Osteocyte (in vitro differentiated cells): Measurements from ENCODE around the gene KCNA2. TPM values are rescaled to one million over a fixed set of nuclear protein-coding genes. Genes with fewer than 3 reads are reported as not detected.
A peak's percentile ranks its signal among the peaks of the same experiment; 100 is the strongest.

Experiments used
- DNase-seq: peaks from one replicate; pipeline ENCODE4 v3.0.0; 2021; ENCODE audit warnings: mixed read lengths; ENCODE audit not compliant: unreplicated experiment; ENCODE audit errors: extremely low spot score
- H3K27ac Mint-ChIP-seq: one replicate; pipeline ENCODE4 v1.8.0; 2021; ENCODE audit warnings: mild to moderate bottlenecking, mixed read lengths; ENCODE audit not compliant: unreplicated experiment
- H3K27me3 Mint-ChIP-seq: one replicate; pipeline ENCODE4 v1.8.0; 2021; ENCODE audit warnings: mixed read lengths; ENCODE audit not compliant: unreplicated experiment
- H3K36me3 Mint-ChIP-seq: one replicate; pipeline ENCODE4 v1.8.0; 2021; ENCODE audit warnings: mixed read lengths; ENCODE audit not compliant: unreplicated experiment
- H3K4me1 Mint-ChIP-seq: one replicate; pipeline ENCODE4 v1.8.0; 2021; ENCODE audit warnings: mixed read lengths; ENCODE audit not compliant: unreplicated experiment
- H3K4me3 Mint-ChIP-seq: one replicate; pipeline ENCODE4 v1.8.0; 2021; ENCODE audit warnings: mild to moderate bottlenecking, moderate library complexity, mixed read lengths; ENCODE audit not compliant: unreplicated experiment
- H3K9me3 Mint-ChIP-seq: one replicate; pipeline ENCODE4 v1.8.0; 2021; ENCODE audit warnings: mixed read lengths; ENCODE audit not compliant: unreplicated experiment
- CTCF ChIP-seq: fragments of 200-600 bp; sonication (generic); IDR thresholded peaks from 2 replicates; pipeline ENCODE4 v1.5.0; 2021; ENCODE audit warnings: antibody characterized with exemption, mild to moderate bottlenecking, moderate library complexity
- total RNA-seq: library from RNA; stranded (reverse); gene quantifications from 2 replicates; pipeline ENCODE4 v1.2.1, GENCODE V29; 2021

The KCNA2 gene
- total RNA-seq, 1 donor from 2014 or later, result 0.05 TPM

- H3K36me3 Mint-ChIP-seq, result no peaks in the 10 kb centered on the region
- H3K27ac Mint-ChIP-seq, result no peak overlapping the region
Observed at GRCh38 chr1:110638058-110638457, 31.9 kb upstream of the KCNA2 start.

GRCh38 chr1:110637475-110637874 lies 31.3 kb upstream of the KCNA2 start:
- Mint-ChIP-seq H3K27me3 (no peaks in the 10 kb centered on the region), H3K4me3 (no peak overlapping the region), H3K9me3 (no peaks in the 10 kb centered on the region), H3K4me1 (no peaks in the 10 kb centered on the region), H3K36me3 (no peaks in the 10 kb centered on the region), H3K27ac (no peak overlapping the region)
- TF ChIP-seq CTCF, result no peak
- no peak for DNase-seq

More at GRCh38 chr1:110638058-110638457, 31.9 kb upstream of the KCNA2 start:
- no peak for TF ChIP-seq CTCF
- H3K4me3 Mint-ChIP-seq, result no peak overlapping the region
- no peaks in the 10 kb centered on the region for H3K27me3 Mint-ChIP-seq
- H3K4me1 Mint-ChIP-seq, result no peaks in the 10 kb centered on the region
- no peaks in the 10 kb centered on the region for H3K9me3 Mint-ChIP-seq
- no peak for DNase-seq

- H3K27me3 Mint-ChIP-seq, result no peaks in the 10 kb centered on the region
- H3K27ac Mint-ChIP-seq, result no peak overlapping the region
- no peak for TF ChIP-seq CTCF
- H3K36me3 Mint-ChIP-seq, result no peaks in the 10 kb centered on the region
- H3K4me1 Mint-ChIP-seq, result no peaks in the 10 kb centered on the region
- H3K4me3 Mint-ChIP-seq, result no peak overlapping the region
- H3K9me3 Mint-ChIP-seq, result no peaks in the 10 kb centered on the region
- DNase-seq, result no peak
Observed at GRCh38 chr1:110636149-110636935, 30.2 kb upstream of the KCNA2 start.

- DNase-seq, result no peak
- Mint-ChIP-seq H3K4me1 (no peaks in the 10 kb centered on the region), H3K27me3 (no peaks in the 10 kb centered on the region), H3K36me3 (no peaks in the 10 kb centered on the region), H3K9me3 (no peaks in the 10 kb centered on the region), H3K27ac (no peak overlapping the region), H3K4me3 (no peak overlapping the region)
- TF ChIP-seq CTCF, result no peak
Observed at GRCh38 chr1:110635434-110635833, 29.3 kb upstream of the KCNA2 start.

GRCh38 chr1:110634455-110635311 lies 28.5 kb upstream of the KCNA2 start:
- Mint-ChIP-seq H3K9me3 (no peaks in the 10 kb centered on the region), H3K27ac (no peak overlapping the region), H3K4me1 (no peaks in the 10 kb centered on the region), H3K27me3 (no peaks in the 10 kb centered on the region), H3K36me3 (no peaks in the 10 kb centered on the region), H3K4me3 (no peak overlapping the region)
- peak; percentile 60 for DNase-seq
- no peak for TF ChIP-seq CTCF
